ENCODE data around the gene ADARB2.

The ADARB2 gene

GRCh38 chr10:1732564-1732996, 4.7 kb downstream of the ADARB2 start:
- no peak for TF ChIP-seq CTCF (IDR thresholded peaks at IDR 0.05; ENCODE audit: borderline replicate concordance, control extremely low read depth, extremely low read depth, insufficient read depth, missing control alignments)
- in situ Hi-C loops (cut with MboI; ENCODE audit: low sequenced_read_pairs, unreplicated experiment), result no loop called here
- DNase-seq (ENCODE audit: low spot score), result no peak

- DNase-seq (ENCODE audit: low spot score), result no peak
- in situ Hi-C loops (cut with MboI; ENCODE audit: low sequenced_read_pairs, unreplicated experiment), result no loop called here
- no peak for TF ChIP-seq CTCF (IDR thresholded peaks at IDR 0.05; ENCODE audit: borderline replicate concordance, control extremely low read depth, extremely low read depth, insufficient read depth, missing control alignments)
Measured at GRCh38 chr10:1731592-1731991, 5.7 kb downstream of the ADARB2 start.

GRCh38 chr10:1729751-1730150, 7.6 kb downstream of the ADARB2 start:
- in situ Hi-C loops (cut with MboI; ENCODE audit: low sequenced_read_pairs, unreplicated experiment), result no loop called here
- no peak for DNase-seq (ENCODE audit: low spot score)
- no peak for TF ChIP-seq CTCF (IDR thresholded peaks at IDR 0.05; ENCODE audit: borderline replicate concordance, control extremely low read depth, extremely low read depth, insufficient read depth, missing control alignments)

GRCh38 chr10:1726861-1727260, 10.5 kb downstream of the ADARB2 start:
- DNase-seq (ENCODE audit: low spot score), result no peak
- in situ Hi-C loops (cut with MboI; ENCODE audit: low sequenced_read_pairs, unreplicated experiment), result no loop called here
- no peak for TF ChIP-seq CTCF (IDR thresholded peaks at IDR 0.05; ENCODE audit: borderline replicate concordance, control extremely low read depth, extremely low read depth, insufficient read depth, missing control alignments)

- in situ Hi-C loops (cut with MboI; ENCODE audit: low sequenced_read_pairs, unreplicated experiment), result no loop called here
- DNase-seq (ENCODE audit: low spot score), result no peak
- TF ChIP-seq CTCF (IDR thresholded peaks at IDR 0.05; ENCODE audit: borderline replicate concordance, control extremely low read depth, extremely low read depth, insufficient read depth, missing control alignments), result no peak
Measured at GRCh38 chr10:1724921-1725488, 12.3 kb downstream of the ADARB2 start.

- TF ChIP-seq CTCF (IDR thresholded peaks at IDR 0.05; ENCODE audit: borderline replicate concordance, control extremely low read depth, extremely low read depth, insufficient read depth, missing control alignments), result no peak
- DNase-seq (ENCODE audit: low spot score), result no peak
- in situ Hi-C loops (cut with MboI; ENCODE audit: low sequenced_read_pairs, unreplicated experiment), result no loop called here
Measured at GRCh38 chr10:1716839-1717238, 20.5 kb downstream of the ADARB2 start.

All from GM13976 (cell line).